ENCODE results near the gene NEBL.

DNA sequence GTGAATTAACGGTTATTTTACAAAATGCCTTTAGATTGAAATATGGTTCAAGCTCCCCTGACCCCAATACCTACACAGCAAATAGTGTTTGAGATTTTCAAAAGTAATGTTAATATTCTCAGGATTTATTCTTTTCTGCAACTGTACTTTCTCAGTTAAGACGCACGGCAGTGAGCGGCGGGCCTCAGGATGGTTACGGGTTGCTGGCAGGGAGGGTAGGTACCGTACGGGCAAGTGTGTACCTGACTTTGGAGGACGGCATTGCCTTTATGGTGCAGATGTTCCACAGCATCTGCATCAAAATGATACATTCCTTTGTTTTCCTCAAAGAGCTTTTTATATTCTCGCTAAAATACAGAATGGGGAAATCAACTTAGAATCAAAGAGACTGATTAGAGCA lies 44.8 kb downstream of the NEBL start:
- TF ChIP-seq, protein P1, sequence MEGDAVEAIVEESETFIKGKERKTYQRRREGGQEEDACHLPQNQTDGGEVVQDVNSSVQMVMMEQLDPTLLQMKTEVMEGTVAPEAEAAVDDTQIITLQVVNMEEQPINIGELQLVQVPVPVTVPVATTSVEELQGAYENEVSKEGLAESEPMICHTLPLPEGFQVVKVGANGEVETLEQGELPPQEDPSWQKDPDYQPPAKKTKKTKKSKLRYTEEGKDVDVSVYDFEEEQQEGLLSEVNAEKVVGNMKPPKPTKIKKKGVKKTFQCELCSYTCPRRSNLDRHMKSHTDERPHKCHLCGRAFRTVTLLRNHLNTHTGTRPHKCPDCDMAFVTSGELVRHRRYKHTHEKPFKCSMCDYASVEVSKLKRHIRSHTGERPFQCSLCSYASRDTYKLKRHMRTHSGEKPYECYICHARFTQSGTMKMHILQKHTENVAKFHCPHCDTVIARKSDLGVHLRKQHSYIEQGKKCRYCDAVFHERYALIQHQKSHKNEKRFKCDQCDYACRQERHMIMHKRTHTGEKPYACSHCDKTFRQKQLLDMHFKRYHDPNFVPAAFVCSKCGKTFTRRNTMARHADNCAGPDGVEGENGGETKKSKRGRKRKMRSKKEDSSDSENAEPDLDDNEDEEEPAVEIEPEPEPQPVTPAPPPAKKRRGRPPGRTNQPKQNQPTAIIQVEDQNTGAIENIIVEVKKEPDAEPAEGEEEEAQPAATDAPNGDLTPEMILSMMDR (IDR thresholded peaks at IDR 0.05; ENCODE audit: low read length): no peak
- TF ChIP-seq EZH2 (IDR thresholded peaks at IDR 0.05; ENCODE audit: borderline replicate concordance, low read length): no peak
